Measurements from ENCODE around the gene PATE1.

- TF ChIP-seq CTCF (conservative IDR thresholded peaks at IDR 0.05) (no peak), EZH2 (IDR thresholded peaks at IDR 0.05; ENCODE audit: low read depth) (no peak)
These were observed 51.6 kb downstream of the PATE1 start for GRCh38 chr11:125797641-125798040.
